Thymus (tissue), 11 donors: ENCODE measurements around the gene STK17B. TPM values are rescaled to one million over a fixed set of nuclear protein-coding genes. Genes with fewer than 3 reads are reported as not detected.

Source experiments
- DNase-seq, 9 donors: peaks; one replicate each; pipeline ENCODE4 v3.0.0-alpha.2; 2013; ENCODE audit warnings: low spot score in 9 of 9, low read depth in 6 of 9, missing footprints in 1 of 9
- H3K27ac ChIP-seq, 2 donors: one replicate each; pipeline ENCODE4 v1.5.1; 2013; ENCODE audit warnings: control low read depth in 1 of 2, low read depth in 1 of 2, low read length in 1 of 2, mild to moderate bottlenecking in 1 of 2, moderate library complexity in 1 of 2
- H3K27me3 ChIP-seq, 2 donors: one replicate each; pipeline ENCODE4 v1.5.1; 2013; ENCODE audit warnings: low read length in 1 of 2; ENCODE audit not compliant: control insufficient read depth in 2 of 2, insufficient read depth in 1 of 2
- H3K36me3 ChIP-seq, 2 donors: one replicate each; pipeline ENCODE4 v1.5.1; 2013; ENCODE audit warnings: low read length in 1 of 2, mild to moderate bottlenecking in 1 of 2, moderate library complexity in 1 of 2; ENCODE audit not compliant: control insufficient read depth in 2 of 2, insufficient read depth in 2 of 2
- H3K4me1 ChIP-seq, 2 donors: one replicate each; pipeline ENCODE4 v1.5.1; 2013; ENCODE audit warnings: low read length in 2 of 2; ENCODE audit not compliant: control insufficient read depth in 2 of 2, insufficient read depth in 2 of 2
- H3K4me3 ChIP-seq, 2 donors: one replicate each; pipeline ENCODE4 v1.5.1; 2013; ENCODE audit warnings: low read length in 2 of 2, control low read depth in 1 of 2, mild to moderate bottlenecking in 1 of 2
- H3K9me3 ChIP-seq, 2 donors: one replicate each; pipeline ENCODE4 v1.5.1; 2013; ENCODE audit warnings: low read length in 1 of 2, mild to moderate bottlenecking in 1 of 2; ENCODE audit not compliant: control insufficient read depth in 2 of 2, insufficient read depth in 1 of 2
- WGBS: extraction: QIAGEN DNeasy Blood & Tissue Kit; methylation state at CpG from one replicate; pipeline ENCODE4 v1.1.7; 2013; 5-methylcytosine and 5-hydroxymethylcytosine counted together
- polyA plus RNA-seq: library from polyadenylated mRNA; stranded (reverse); fragments of 200-250 nt; gene quantifications from one replicate; pipeline ENCODE4 v1.2.3, GENCODE V29; 2013
- total RNA-seq: library from RNA; stranded (reverse); fragments of 120-200 nt; gene quantifications from one replicate; pipeline ENCODE4 v1.2.4, GENCODE V29; 2013
- donor health status: healthy.

STK17B gene
- total and polyA plus RNA-seq, 2 donors = 59.5 to 130 TPM

DNA sequence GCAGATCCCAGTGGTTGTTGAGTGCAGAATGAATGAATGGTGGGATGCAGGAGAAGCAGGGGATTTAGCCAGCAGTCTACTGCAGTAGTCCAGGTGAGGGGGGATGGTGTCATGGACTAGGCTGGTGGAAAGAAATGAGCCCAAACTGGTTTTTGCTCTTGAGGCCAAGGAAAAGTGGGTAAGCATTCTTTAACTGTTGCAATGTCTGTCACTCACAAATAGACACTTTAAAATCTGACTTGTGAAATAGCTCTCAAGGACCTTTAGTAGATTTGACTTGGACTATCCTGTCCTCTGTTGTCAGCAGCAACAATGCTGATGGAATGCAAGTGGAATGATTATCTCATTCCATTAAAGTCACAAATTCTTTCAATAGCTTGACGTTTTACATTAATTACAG lies 37.5 kb upstream of the STK17B start:
- 97% methylated on average over 1 of the region's 1 CpG for WGBS
- no peak overlapping the region for H3K27ac ChIP-seq
- peaks cover 0 to 32% of the 10 kb centered on the region in 2 donors for H3K4me1 ChIP-seq
- H3K4me3 ChIP-seq = no peak overlapping the region
- no peaks in the 10 kb centered on the region for H3K27me3 ChIP-seq
- no peak for DNase-seq
- H3K9me3 ChIP-seq = no peaks in the 10 kb centered on the region
- H3K36me3 ChIP-seq = no peaks in the 10 kb centered on the region

DNA sequence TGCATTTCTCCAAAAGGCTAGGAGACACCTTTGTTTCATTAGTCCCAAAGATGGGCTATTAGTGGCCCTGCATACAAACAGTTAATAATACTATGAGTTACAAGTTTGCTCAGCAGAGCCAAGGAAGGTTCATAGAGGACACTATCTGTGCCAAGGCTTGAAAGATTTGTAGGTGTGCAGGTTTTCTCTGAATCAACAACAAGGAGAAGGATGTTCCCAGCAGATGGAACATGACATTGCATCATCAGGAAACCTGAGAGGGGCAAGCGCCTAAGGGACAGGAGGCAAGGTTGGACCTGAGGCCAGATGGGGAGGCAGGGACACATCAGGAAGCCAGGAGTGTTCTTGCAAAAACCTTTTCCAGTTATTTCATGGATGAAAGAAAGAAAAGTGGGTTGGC lies 35.4 kb upstream of the STK17B start:
- H3K27me3 ChIP-seq = no peaks in the 10 kb centered on the region
- peaks cover 0 to 23% of the 10 kb centered on the region in 2 donors for H3K4me1 ChIP-seq
- H3K36me3 ChIP-seq = no peaks in the 10 kb centered on the region
- 87% methylated on average over 1 of the region's 1 CpG for WGBS
- no peak overlapping the region for H3K4me3 ChIP-seq
- no peak for DNase-seq
- H3K9me3 ChIP-seq = no peaks in the 10 kb centered on the region
- H3K27ac ChIP-seq = no peak overlapping the region

DNA sequence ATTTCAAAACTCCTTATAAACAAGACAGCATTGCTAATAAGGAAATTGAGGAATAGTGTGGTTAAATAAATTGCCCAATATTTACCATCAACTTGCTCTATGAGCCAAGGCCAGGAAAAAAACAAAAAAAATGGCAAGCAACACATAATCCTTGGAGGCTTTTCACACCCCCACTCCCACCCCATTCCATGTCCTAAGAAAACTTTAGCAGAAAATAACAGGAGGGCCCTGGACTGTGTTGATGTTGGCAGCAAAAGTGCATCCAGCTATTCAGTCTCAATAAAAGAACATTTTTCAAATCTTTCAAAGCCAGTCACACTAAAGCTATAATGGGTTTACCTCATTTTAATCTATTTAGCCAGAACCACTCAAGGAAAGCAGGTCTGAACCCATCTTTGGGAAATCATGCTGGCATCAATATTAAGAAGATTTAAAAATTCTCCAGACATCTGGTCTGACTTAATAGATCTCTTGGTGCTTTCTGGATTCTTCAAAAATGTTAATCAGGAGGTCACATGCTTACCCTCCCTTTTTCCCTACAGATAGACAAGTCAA lies 34.6 kb upstream of the STK17B start:
- H3K27ac ChIP-seq = no peak overlapping the region
- H3K36me3 ChIP-seq = no peaks in the 10 kb centered on the region
- DNase-seq = no peak
- H3K9me3 ChIP-seq = no peaks in the 10 kb centered on the region
- H3K4me1 ChIP-seq = peaks cover 0 to 19% of the 10 kb centered on the region in 2 donors
- H3K27me3 ChIP-seq = no peaks in the 10 kb centered on the region
- H3K4me3 ChIP-seq = no peak overlapping the region

DNA sequence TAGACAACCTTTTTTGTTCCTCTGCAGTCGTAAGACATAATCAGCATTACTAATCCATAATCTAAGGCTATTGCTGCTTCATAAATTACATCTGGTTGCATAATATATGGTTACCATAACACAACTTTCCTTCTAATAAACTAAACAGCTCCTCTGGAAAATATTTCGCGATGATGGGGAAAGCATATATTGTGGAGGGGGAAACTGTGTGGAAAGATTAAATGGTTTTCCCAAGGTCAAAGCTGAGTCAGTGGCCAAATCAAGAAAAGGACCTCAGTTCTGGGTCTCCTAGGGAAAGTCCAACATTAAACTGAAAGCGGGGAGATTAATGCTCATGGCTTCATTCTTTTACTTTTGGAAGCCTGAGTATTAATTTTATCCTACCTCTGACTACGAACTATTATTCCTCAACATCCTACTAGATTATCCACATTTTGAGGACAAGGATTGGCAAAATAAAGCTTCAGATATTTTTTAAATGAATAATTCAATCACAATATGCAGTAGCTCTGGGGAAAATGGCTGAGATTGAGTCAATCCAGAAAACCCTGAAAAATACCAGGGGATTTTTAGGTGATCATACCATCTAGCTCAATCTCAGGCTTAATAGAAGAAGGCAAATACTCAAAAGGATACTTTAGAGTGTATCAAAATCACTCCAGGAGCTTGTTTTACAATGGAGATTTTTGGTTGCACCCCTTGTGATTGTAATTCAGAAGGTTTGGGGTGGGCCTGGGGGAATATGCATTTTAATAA lies 33.8 kb upstream of the STK17B start:
- no peak for DNase-seq
- 95% methylated on average over 5 of the region's 5 CpGs for WGBS
- no peaks in the 10 kb centered on the region for H3K27me3 ChIP-seq
- H3K4me1 ChIP-seq = peaks cover 0 to 12% of the 10 kb centered on the region in 2 donors
- H3K27ac ChIP-seq = no peak overlapping the region
- H3K4me3 ChIP-seq = no peak overlapping the region
- no peaks in the 10 kb centered on the region for H3K36me3 ChIP-seq
- no peaks in the 10 kb centered on the region for H3K9me3 ChIP-seq

DNA sequence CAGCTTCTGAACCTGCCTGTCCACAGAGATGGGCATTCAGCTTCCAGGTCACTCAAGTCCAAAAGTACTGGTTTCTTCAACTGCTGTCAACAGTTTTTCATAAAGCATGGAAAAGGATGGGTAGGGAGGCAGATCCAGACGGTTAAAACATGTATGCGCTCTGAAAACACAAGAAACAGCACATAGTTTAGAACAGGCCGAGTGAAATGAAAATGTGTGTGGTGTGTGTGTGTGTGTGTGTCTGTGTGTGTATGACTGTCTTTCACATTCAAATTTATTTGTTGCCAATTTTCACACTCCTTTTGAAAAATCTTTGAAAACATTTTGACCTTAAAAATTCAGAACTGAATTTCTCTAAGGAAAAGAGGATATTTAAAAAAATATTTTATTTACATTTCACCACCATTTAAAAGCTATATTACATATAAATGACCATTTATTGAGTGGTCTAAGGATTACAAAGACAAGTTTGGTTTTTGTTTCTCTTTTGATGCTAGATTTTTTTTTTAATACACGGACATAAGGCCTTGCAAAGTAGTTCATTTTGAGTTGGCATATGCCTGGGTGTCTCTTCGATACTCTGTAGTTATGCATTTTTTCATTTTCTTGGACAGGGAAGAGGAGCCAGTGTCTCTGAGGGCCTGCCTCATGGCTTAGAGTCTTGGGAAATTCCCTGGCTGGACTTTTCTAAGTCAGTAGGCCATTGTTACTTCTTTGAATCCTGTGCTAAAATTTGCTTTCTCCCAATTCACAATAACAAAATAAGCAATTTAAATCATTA lies 30.0 kb upstream of the STK17B start:
- Histone ChIP-seq H3K36me3 (no peaks in the 10 kb centered on the region), H3K4me1 (peaks cover 0 to 3% of the 10 kb centered on the region in 2 donors), H3K27me3 (no peaks in the 10 kb centered on the region), H3K4me3 (no peak overlapping the region), H3K9me3 (no peaks in the 10 kb centered on the region), H3K27ac (peak overlapping the region in 1 of 2 donors; percentile 21)
- 89% methylated on average over 5 of the region's 5 CpGs for WGBS
- no peak for DNase-seq

DNA sequence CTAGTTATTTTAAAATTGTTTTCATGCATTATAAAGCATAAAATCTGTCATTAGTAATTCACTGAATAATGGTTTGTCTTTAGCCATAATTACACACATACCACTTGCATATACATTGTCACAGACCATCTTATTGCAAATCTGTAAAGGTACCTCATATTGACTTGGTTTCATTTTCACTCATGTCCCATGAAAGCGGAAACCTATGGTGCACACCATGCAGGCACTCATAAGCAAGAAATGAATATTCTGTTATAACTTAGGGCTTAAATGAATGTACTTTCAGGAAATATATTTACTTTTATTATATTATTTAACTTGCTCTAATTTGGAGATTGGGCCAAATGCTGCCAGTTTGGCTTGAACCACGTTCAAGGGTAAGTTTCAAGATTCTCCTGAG lies 29.2 kb upstream of the STK17B start:
- 94% methylated on average over 2 of the region's 2 CpGs for WGBS
- H3K27me3 ChIP-seq = no peaks in the 10 kb centered on the region

DNA sequence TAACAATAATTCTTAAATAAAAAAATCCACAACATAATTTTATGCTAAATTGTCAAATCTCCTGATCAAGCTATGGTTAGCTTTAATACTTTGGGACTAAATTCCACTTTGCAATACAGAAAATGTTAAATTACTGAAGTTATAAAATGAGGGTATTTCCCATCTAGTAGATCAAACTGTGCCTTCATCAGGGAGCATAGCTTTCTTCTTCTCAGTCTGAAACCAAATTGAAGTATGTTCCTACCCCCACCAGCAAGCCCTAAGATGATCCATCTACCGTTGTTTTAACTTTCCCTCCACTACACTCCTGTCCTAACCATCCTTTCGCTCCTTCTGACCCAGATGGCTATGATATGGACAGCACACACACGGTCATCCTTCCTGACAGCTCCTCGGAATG lies 24.4 kb upstream of the STK17B start:
- no peaks in the 10 kb centered on the region for H3K36me3 ChIP-seq
- no peaks in the 10 kb centered on the region for H3K9me3 ChIP-seq
- H3K27me3 ChIP-seq = no peaks in the 10 kb centered on the region
- H3K27ac ChIP-seq = no peak overlapping the region
- peaks cover 3 to 10% of the 10 kb centered on the region in 2 donors for H3K4me1 ChIP-seq
- DNase-seq = no peak
- H3K4me3 ChIP-seq = no peak overlapping the region
- 98% methylated on average over 4 of the region's 4 CpGs for WGBS

More for the DNA sequence above, 29.2 kb upstream of the STK17B start:
- peak in 1 of 9 donors; percentile 46 for DNase-seq
- H3K36me3 ChIP-seq = no peaks in the 10 kb centered on the region
- H3K9me3 ChIP-seq = no peaks in the 10 kb centered on the region
- no peak overlapping the region for H3K4me3 ChIP-seq
- peaks cover 3 to 5% of the 10 kb centered on the region in 2 donors for H3K4me1 ChIP-seq
- H3K27ac ChIP-seq = no peak overlapping the region

DNA sequence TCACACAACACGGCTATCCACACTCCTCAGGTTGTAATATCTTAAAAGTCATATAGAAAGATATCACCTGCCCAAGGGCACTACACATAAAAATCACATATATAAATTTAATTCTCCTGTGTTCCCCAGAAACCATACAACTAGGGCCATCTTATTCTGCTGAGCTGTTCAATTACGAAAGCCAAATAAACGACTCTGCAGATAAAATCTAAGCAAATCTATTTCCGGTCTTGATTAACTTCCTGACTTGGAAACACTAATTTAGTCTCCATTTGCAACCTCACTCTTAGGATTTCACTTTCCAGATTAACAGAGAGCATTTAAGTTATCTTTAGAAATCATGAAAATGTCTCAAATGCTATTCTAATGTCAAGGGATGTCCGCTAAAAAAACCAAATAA lies 23.9 kb upstream of the STK17B start:
- Histone ChIP-seq H3K4me1 (peaks cover 3 to 10% of the 10 kb centered on the region in 2 donors), H3K27me3 (no peaks in the 10 kb centered on the region), H3K4me3 (no peak overlapping the region), H3K27ac (no peak overlapping the region), H3K9me3 (no peaks in the 10 kb centered on the region), H3K36me3 (no peaks in the 10 kb centered on the region)
- DNase-seq = no peak
- WGBS = 67% methylated on average over 5 of the region's 5 CpGs

DNA sequence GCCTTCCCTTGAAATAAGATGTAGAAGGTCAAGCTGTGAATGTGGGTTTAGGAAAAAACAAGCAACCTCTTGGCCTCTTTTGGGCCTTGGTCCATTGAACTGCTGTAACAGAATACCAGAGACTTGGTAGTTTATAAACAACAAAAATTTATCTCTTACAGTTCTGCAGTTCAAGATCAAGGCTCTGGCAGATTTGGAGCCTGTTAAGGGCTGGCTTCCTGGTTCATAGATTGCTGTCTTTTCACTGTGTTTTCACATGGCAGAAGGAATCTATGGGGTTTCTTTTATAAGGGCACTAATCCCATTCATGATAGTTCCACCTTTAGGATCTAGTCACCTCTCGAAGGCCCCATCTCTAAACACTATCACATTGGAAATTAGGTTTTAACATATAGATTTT lies 20.2 kb upstream of the STK17B start:
- Histone ChIP-seq H3K36me3 (no peaks in the 10 kb centered on the region), H3K4me3 (no peak overlapping the region), H3K27me3 (no peaks in the 10 kb centered on the region), H3K27ac (no peak overlapping the region), H3K4me1 (peaks cover 3 to 10% of the 10 kb centered on the region in 2 donors), H3K9me3 (no peaks in the 10 kb centered on the region)
- WGBS = 97% methylated on average over 1 of the region's 1 CpG
- peak in 1 of 9 donors; percentile 45 for DNase-seq
